Adrenal gland (tissue), 12 donors: ENCODE measurements around the gene CASP2. TPM values are rescaled to one million over a fixed set of nuclear protein-coding genes. Genes with fewer than 3 reads are reported as not detected.

Experiments used
- DNase-seq, 7 donors: peaks; one replicate each; pipeline ENCODE4 v3.0.0-alpha.2; 2019 to 2020
- H3K27ac ChIP-seq, 5 donors: fragments of 200-600 bp; sonication (generic) in 4 of 5; 1 replicate in 3 of 5; 2 replicates in 2 of 5; pipeline versions ENCODE4 v1.5.1 to v1.8.0; 2016 to 2020; ENCODE audit warnings: mild to moderate bottlenecking in 1 of 5
- H3K27me3 ChIP-seq: fragments of 200-600 bp; 2 replicates; pipeline ENCODE4 v1.8.0; 2021
- H3K36me3 ChIP-seq, 2 donors: fragments of 200-600 bp; replicated peaks in 1 of 2; 1 replicate in 1 of 2; 2 replicates in 1 of 2; pipeline versions ENCODE4 v1.5.1 to v1.8.0; 2018 to 2022
- H3K4me1 ChIP-seq, 2 donors: fragments of 200-600 bp; replicated peaks in 1 of 2; 1 replicate in 1 of 2; 2 replicates in 1 of 2; pipeline versions ENCODE4 v1.5.1 to v1.8.0; 2018 to 2021
- H3K4me3 ChIP-seq, 4 donors: fragments of 200-600 bp; sonication (generic) in 3 of 4; one replicate each; pipeline ENCODE4 v1.5.1; 2016 to 2018
- H3K9me3 ChIP-seq, 3 donors: fragments of 200-600 bp; sonication (generic) in 1 of 3; replicated peaks in 1 of 3; 1 replicate in 2 of 3; 2 replicates in 1 of 3; pipeline versions ENCODE4 v1.5.1 to v1.8.0; 2016 to 2021
- CTCF ChIP-seq, 6 experiments: fragments of 450-650 bp in 4 of 6; fragments of 200-600 bp in 2 of 6; sonication (generic) in 1 of 6; IDR thresholded peaks; 1 replicate in 5 of 6; 2 replicates in 1 of 6; pipeline versions ENCODE4 v1.5.1 to v1.8.0; 2016 to 2021; ENCODE audit warnings: antibody characterized with exemption in 6 of 6, mild to moderate bottlenecking in 2 of 6, moderate library complexity in 1 of 6
- POLR2A ChIP-seq, 2 donors: fragments of 450-650 bp; IDR thresholded peaks; one replicate each; pipeline ENCODE4 v1.6.1; 2017; ENCODE audit warnings: antibody characterized with exemption in 2 of 2, mild to moderate bottlenecking in 2 of 2, moderate library complexity in 1 of 2
- WGBS, 4 donors: extraction: QIAGEN DNeasy Blood & Tissue Kit in 2 of 4; methylation state at CpG; one replicate each; pipeline versions ENCODE4 v1.1.5 to v1.1.7; 2013 to 2017; 5-methylcytosine and 5-hydroxymethylcytosine counted together
- intact Hi-C, 2 donors: fragments of 100-400 bp; cut with DNase I; formaldehyde crosslinking; loops; one replicate each; pipeline versions ENCODE4 v1.14.1 to v1.15.0; 2022 to 2023
- polyA plus RNA-seq, 3 donors: library from polyadenylated mRNA; stranded (reverse); fragments of 200-250 nt in 2 of 3; fragments of 350-450 nt in 1 of 3; fragmentation: Illumina TruSeq in 1 of 3; extraction: RNeasy Lipid Tissue Mini Kit (QIAGEN cat#74804) in 1 of 3; gene quantifications; one replicate each; pipeline ENCODE4 v1.2.3, GENCODE V29; 2013 to 2014
- total RNA-seq, 9 donors: library from RNA; depleted of rRNA in 4 of 9; stranded (reverse); fragments of >200 nt in 4 of 9; fragments of 120-200 nt in 1 of 9; fragmentation: NEBNext Ultra II Directional in 1 of 9; extraction: Animal tissue kit (Norgen Biotek cat#: 25700) in 1 of 9; gene quantifications; one replicate each; pipeline versions ENCODE4 v1.1.0 to v1.2.4, GENCODE V29; 2013 to 2023
- donor health status: healthy with polysubstance abuse.
- donor health status: Bipolar disorder and iron deficiency.
- donor health status: DM: yes; HTN: yes; CAD: no.
- donor health status: DM: no; HTN: no; CAD: no.
- donor health status: DM: no; HTN: no; CAD: no.
- donor health status: DM: yes; HTN: yes; CAD: no.

Gene CASP2
- total and polyA plus RNA-seq, 12 donors: 4.6 to 25.4 (median 13.1) TPM

GRCh38 chr7:143245123-143245522 lies 43.0 kb upstream of the CASP2 start:
- 50 to 59% (median 55%) methylated on average over 3 of the region's 3 CpGs for WGBS, 4 donors
- Histone ChIP-seq H3K9me3 (no peaks in the 10 kb centered on the region), H3K27ac (no peak overlapping the region), H3K4me3 (no peak overlapping the region), H3K4me1 (peaks cover 0 to 4% of the 10 kb centered on the region in 2 donors), H3K27me3 (no peaks in the 10 kb centered on the region), H3K36me3 (no peaks in the 10 kb centered on the region)
- TF ChIP-seq POLR2A (IDR thresholded peaks at IDR 0.05) (no peak), CTCF (IDR thresholded peaks at IDR 0.05) (no peak)
- DNase-seq: no peak
- intact Hi-C loops: loop anchor here in 1 of 2 donors (10.0 kb wide), 1 partner anchor 170 kb away; no protein-coding TSS in a partner anchor

- H3K4me3 ChIP-seq: no peak overlapping the region
- TF ChIP-seq POLR2A (IDR thresholded peaks at IDR 0.05) (no peak), CTCF (IDR thresholded peaks at IDR 0.05) (no peak)
- intact Hi-C loops: loop anchor here in 1 of 2 donors (2.0 to 10.0 kb wide), 2 partner anchors 41 to 167 kb away; partner anchors contain the start of gene CASP2
These were observed 40.8 kb upstream of the CASP2 start for GRCh38 chr7:143247372-143247771.

GRCh38 chr7:143248761-143249354 lies 39.3 kb upstream of the CASP2 start:
- TF ChIP-seq CTCF (IDR thresholded peaks at IDR 0.05) (no peak), POLR2A (IDR thresholded peaks at IDR 0.05) (no peak)
- Histone ChIP-seq H3K27ac (no peak overlapping the region), H3K4me1 (no peaks in the 10 kb centered on the region), H3K36me3 (no peaks in the 10 kb centered on the region), H3K27me3 (no peaks in the 10 kb centered on the region), H3K4me3 (no peak overlapping the region), H3K9me3 (no peaks in the 10 kb centered on the region)
- 75 to 76% (median 75%) methylated on average over 2 of the region's 2 CpGs for WGBS, 4 donors
- no peak for DNase-seq
- intact Hi-C loops: loop anchor here in 1 of 2 donors (10.0 kb wide), 1 partner anchor 166 kb away; no protein-coding TSS in a partner anchor

More at GRCh38 chr7:143247372-143247771, 40.8 kb upstream of the CASP2 start:
- no peak overlapping the region for H3K27ac ChIP-seq
- no peaks in the 10 kb centered on the region for H3K9me3 ChIP-seq
- H3K27me3 ChIP-seq: no peaks in the 10 kb centered on the region
- no peak for DNase-seq
- no peaks in the 10 kb centered on the region for H3K36me3 ChIP-seq
- H3K4me1 ChIP-seq: no peaks in the 10 kb centered on the region
- 21 to 59% (median 55%) methylated on average over 1 of the region's 1 CpG for WGBS, 4 donors

GRCh38 chr7:143250199-143250598 lies 38.0 kb upstream of the CASP2 start:
- DNase-seq: no peak
- intact Hi-C loops: no loop called here
- H3K9me3 ChIP-seq: no peaks in the 10 kb centered on the region
- no peak overlapping the region for H3K27ac ChIP-seq
- no peaks in the 10 kb centered on the region for H3K36me3 ChIP-seq
- no peak for TF ChIP-seq CTCF (IDR thresholded peaks at IDR 0.05)
- TF ChIP-seq POLR2A (IDR thresholded peaks at IDR 0.05): no peak
- no peak overlapping the region for H3K4me3 ChIP-seq
- H3K27me3 ChIP-seq: no peaks in the 10 kb centered on the region
- no peaks in the 10 kb centered on the region for H3K4me1 ChIP-seq
